GM18909 (cell line): ENCODE data around the gene CTBP2.

Source experiments
- ATAC-seq: cut with Tn5 transposase; IDR thresholded peaks from one replicate; pipeline ENCODE4 v1.9.1; 2021; ENCODE audit warnings: mild to moderate bottlenecking; ENCODE audit not compliant: unreplicated experiment, poor library complexity

Gene CTBP2

GRCh38 chr10:125016611-125017202, 143.7 kb downstream of the CTBP2 start:
- ATAC-seq: no peak

- no peak for ATAC-seq
Observed at GRCh38 chr10:125016123-125016522, 144.2 kb downstream of the CTBP2 start.

- no peak for ATAC-seq
Observed at GRCh38 chr10:125015356-125015944, 144.9 kb downstream of the CTBP2 start.

- no peak for ATAC-seq
Observed at GRCh38 chr10:125014836-125015355, 145.5 kb downstream of the CTBP2 start.

GRCh38 chr10:125014086-125014830, 146.1 kb downstream of the CTBP2 start:
- ATAC-seq: no peak

- ATAC-seq: no peak
Observed at GRCh38 chr10:125013529-125013872, 146.9 kb downstream of the CTBP2 start.

GRCh38 chr10:125012851-125013528, 147.4 kb downstream of the CTBP2 start:
- no peak for ATAC-seq

GRCh38 chr10:125011926-125012705, 148.2 kb downstream of the CTBP2 start:
- ATAC-seq: no peak

- ATAC-seq: no peak
Observed at GRCh38 chr10:125011171-125011925, 149.0 kb downstream of the CTBP2 start.

- ATAC-seq: no peak
Observed at GRCh38 chr10:125010362-125010761, 150.0 kb downstream of the CTBP2 start.

- ATAC-seq: no peak
Observed at GRCh38 chr10:125009661-125010161, 150.7 kb downstream of the CTBP2 start.

GRCh38 chr10:125008689-125009638, 151.4 kb downstream of the CTBP2 start:
- no peak for ATAC-seq

GRCh38 chr10:125007436-125007835, 152.9 kb downstream of the CTBP2 start:
- ATAC-seq: no peak

- no peak for ATAC-seq
Observed at GRCh38 chr10:125006921-125007426, 153.4 kb downstream of the CTBP2 start.

GRCh38 chr10:125006188-125006680, 154.1 kb downstream of the CTBP2 start:
- no peak for ATAC-seq

GRCh38 chr10:125005312-125006187, 154.8 kb downstream of the CTBP2 start:
- ATAC-seq: no peak
